ENCODE results near the gene KRT36.

DNA sequence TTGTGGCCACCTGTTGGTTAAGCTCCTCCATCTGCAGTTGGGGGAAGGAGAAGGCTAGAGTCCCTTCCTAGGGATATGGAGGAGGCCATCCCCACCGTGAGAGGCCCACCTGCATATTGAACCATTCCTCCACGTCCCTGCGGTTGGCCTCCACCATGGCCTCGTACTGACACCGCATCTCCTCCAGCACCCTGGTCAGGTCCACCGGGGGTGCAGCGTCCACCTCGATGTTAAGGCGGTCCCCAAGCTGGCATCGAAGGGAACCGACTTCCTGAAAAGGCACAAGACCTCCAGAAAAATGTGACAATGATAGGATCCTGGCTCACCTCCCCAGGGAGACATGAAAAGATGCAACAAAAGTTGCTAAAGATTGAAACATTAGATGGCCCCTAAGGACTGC is 25.5 kb downstream of the KRT36 start:
- TF ChIP-seq, protein P1, sequence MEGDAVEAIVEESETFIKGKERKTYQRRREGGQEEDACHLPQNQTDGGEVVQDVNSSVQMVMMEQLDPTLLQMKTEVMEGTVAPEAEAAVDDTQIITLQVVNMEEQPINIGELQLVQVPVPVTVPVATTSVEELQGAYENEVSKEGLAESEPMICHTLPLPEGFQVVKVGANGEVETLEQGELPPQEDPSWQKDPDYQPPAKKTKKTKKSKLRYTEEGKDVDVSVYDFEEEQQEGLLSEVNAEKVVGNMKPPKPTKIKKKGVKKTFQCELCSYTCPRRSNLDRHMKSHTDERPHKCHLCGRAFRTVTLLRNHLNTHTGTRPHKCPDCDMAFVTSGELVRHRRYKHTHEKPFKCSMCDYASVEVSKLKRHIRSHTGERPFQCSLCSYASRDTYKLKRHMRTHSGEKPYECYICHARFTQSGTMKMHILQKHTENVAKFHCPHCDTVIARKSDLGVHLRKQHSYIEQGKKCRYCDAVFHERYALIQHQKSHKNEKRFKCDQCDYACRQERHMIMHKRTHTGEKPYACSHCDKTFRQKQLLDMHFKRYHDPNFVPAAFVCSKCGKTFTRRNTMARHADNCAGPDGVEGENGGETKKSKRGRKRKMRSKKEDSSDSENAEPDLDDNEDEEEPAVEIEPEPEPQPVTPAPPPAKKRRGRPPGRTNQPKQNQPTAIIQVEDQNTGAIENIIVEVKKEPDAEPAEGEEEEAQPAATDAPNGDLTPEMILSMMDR (IDR thresholded peaks at IDR 0.05) = no peak
- TF ChIP-seq EP300 (IDR thresholded peaks at IDR 0.05) (no peak), POLR2AphosphoS5 (IDR thresholded peaks at IDR 0.05) (no peak)

Data from upper lobe of left lung (tissue), 4 donors.